SKM-1 (cell line): Measurements from ENCODE around the gene ENG.

Source experiments
- DNase-seq: peaks from one replicate; lab custom pipeline; 2025; ENCODE audit not compliant: unreplicated experiment; lab: John Stamatoyannopoulos, UW

The ENG gene

DNA sequence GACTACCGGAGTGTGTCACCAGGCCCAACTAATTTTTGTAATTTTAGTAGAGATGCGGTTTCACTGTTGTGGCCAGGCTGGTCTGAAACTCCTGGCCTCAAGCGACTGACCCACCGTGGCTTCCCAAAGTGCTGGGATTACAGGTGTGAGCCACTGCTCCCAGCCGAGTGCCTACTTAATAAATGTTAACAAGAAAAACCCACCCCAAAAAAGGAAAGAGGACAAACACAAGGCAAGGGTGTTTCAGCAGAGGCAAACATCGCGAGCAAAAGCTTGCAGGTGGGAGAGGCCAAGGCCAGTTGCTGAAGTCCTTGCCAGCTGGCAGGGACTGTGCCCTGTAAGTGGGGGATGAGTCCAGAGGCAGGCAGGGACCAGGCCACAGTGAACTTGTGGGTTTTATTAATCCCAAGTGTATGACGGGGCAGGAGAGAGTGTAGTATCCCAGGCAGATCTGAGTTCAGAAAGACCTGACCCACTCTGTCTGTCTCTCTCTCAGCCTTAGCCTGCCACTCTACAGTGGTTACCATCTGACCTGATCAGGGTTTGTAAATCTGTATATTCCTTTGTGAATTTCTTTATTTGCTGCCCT is 58.1 kb downstream of the ENG start:
- DNase-seq: no peak

DNA sequence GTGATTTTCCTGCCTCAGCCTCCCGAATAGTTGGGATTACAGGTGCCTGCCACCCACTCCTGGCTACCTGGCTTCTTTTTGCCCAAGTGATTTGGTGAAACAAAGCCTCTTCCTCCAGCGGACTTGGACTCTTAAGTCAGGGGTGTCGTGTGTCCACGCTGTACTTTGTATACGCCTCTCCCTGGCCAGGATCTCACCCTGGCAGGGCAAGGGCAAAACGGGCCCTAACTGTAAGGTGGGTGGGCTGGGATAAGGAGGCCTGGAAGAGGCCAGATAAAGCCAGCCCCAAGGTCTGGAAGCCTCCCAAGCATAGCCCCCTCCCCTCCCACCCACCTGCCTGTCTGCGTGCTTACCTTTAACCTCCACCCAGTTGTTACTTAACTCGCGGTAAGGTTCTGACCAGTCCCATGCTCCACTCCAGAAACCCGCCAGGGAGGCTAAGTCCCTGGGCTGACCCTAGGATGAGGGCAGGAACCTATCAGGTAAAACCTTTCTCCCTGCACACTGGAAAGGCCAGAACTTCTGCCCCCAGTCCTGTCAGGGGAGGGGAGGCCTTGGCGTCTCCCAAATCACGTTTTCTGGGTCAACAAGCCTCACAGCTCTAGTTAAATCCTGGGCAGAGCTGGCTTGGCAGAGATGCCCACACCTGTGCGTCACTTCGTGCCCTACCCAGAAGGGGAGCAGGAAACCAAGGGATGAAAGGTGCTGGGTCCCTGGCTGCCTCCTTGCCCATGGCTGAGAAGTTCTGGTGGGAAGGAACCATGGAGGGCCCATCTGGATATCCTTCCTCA is 60.3 kb downstream of the ENG start:
- DNase-seq: no peak

DNA sequence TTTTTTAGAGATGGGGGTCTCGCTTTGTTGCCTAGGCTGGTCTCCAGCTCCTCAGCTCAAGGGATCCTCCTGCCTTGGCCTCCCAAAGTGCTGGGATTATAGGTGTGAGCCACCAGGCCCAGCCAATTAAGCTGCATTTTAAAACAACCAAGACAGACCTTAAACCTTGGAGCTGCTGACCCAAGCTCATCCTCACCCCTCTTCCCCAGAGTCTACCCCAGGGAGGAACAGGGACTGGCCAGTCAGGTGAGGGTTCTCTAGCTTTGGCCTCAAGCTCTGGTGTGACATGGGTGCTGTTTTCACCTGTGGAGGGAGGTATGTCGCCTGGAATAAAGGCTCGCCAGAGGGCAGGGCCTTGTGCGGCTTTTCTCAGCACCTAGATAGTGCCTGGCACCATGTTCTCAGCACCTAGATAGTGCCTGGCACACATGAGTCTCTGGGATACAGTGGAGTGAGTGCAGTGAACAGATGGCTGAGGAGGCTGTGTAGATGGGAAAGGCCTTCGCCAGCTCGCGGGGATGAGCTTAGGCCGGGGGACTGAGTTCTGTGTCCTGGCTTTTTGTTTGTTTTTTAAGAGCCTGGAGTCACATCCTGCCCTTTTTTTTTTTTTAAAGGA is 61.3 kb downstream of the ENG start:
- DNase-seq: no peak

DNA sequence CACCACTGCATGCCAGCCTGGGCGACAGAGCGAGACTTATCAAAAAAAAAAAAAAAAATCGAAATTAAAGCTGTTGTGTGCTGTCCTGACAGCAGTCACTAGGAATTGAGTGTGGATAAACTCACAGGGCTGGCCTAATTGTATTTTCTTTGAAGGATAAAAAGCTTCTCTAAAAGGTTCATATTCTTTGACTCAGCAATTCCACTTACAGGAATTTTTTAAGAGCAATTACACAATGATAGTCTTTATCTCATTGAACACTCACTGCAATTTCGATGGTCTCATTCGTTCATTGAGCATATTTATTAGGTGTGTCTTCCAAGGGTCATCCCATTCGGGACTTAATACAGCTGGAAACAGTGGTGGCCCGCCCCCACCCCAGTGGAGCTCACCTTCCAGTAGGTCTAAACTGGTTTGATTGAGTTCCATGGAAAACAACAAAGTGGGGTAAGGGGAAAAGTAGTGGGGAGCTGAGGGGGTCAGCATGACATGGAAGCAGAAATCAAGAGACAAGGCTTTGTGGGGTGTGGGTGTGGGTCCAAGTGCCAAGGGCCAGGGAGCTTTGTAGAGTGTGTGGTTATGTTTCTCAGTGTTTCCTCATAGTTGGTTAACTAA is 61.9 kb downstream of the ENG start:
- DNase-seq: no peak

DNA sequence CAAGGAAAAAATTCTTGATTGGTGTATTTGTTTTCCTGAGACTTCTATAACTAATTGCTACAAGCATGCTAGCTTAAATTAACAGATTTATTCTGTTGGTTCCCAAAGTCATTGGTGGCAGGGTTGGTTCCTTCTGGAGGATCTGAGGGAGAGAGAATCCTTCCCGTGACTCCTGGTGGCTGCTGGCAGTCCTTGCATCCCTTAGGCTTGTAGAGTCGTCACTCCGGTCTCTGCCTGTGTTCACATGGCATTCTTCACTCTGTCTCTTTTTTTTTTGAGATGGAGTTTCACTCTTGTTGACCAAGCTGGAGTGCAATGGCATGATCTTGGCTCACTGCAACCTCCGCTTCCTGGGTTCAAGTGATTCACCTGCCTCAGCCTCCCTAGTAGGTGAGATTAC is 63.4 kb downstream of the ENG start:
- no peak for DNase-seq

DNA sequence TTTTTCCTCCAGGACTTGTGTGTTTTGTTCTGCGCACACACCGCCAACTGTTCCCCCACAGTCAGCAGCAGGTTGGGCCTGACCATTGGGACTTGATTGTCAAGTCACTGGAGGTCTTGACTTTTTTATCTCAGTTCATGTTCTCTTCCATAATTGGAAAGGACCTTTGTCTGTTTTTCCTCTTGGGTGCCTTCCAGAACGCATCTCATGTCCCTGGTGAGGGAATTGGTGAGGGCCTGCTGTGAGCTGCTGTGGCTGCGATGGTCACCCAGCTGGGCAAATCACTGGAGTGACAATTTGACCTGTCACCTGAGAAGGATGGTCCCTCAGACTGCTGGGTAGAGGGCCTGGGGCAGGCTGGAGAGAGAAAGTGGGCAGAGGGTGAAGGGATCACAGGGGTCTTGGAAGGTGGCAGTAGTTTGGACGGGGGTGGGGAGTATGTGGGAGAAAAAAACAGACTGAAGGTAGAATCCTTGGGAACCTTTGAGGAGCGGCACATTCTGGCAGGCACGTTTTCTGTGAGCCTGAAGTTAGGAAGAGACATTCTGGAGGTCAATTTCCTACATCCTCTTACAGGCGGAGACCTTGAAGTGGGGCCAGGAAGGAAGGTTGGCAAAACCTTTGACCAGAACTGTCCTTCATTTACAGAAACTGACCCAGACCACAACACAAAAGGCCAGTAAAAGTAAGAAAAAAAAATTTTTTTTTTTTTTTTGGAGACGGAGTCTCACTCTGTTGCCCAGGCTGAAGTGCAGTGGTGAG is 64.2 kb downstream of the ENG start:
- no peak for DNase-seq

DNA sequence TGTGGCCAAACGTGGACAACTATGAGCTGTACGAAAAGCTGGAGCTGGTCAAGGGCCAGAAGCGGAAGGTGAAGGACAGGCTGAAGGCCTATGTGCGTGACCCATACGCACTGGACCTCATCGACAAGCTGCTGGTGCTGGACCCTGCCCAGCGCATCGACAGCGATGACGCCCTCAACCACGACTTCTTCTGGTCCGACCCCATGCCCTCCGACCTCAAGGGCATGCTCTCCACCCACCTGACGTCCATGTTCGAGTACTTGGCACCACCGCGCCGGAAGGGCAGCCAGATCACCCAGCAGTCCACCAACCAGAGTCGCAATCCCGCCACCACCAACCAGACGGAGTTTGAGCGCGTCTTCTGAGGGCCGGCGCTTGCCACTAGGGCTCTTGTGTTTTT is 65.3 kb downstream of the ENG start:
- DNase-seq: no peak

DNA sequence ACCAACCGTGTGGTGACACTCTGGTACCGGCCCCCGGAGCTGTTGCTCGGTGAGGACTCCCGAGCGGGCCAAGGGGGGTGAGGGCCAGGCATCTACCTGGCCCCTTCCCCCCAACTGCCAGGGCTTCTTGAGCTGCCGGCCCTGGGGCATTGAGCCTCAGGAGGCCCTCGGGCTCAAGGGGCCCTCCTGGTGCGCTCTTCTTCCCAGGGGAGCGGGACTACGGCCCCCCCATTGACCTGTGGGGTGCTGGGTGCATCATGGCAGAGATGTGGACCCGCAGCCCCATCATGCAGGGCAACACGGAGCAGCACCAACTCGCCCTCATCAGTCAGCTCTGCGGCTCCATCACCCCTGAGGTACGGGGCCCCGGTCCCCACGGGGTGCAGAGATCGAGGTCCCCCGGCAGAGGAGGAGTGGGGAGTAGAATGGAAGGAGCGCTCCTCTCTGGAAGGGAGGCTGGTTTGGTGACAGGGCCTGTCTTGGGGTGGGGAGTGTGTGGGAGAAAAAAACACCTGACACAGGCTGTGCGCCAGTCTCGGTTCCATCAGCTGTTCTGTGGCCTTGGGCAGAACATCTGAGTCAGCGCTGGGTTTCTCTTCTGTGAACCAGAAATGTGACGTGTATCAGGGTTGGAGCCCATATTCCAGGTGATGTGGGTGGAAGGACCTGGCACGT is 66.0 kb downstream of the ENG start:
- DNase-seq: no peak

DNA sequence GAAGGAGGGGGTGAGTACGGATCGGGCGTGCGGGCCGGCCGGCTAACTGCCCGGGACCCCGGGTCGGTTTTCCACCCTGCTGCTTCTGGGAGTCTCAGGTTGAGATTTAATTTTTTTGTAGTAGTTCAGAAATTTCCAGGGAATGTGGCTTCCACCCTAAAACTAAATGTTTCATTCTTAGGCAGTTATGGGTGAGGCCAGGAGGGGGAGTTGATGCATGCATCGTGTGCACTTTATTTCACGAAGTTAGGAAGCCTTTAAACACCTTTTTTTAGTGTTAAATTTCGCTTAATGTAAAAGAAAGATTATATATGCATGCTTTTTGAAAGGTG is 67.7 kb downstream of the ENG start:
- DNase-seq: no peak

DNA sequence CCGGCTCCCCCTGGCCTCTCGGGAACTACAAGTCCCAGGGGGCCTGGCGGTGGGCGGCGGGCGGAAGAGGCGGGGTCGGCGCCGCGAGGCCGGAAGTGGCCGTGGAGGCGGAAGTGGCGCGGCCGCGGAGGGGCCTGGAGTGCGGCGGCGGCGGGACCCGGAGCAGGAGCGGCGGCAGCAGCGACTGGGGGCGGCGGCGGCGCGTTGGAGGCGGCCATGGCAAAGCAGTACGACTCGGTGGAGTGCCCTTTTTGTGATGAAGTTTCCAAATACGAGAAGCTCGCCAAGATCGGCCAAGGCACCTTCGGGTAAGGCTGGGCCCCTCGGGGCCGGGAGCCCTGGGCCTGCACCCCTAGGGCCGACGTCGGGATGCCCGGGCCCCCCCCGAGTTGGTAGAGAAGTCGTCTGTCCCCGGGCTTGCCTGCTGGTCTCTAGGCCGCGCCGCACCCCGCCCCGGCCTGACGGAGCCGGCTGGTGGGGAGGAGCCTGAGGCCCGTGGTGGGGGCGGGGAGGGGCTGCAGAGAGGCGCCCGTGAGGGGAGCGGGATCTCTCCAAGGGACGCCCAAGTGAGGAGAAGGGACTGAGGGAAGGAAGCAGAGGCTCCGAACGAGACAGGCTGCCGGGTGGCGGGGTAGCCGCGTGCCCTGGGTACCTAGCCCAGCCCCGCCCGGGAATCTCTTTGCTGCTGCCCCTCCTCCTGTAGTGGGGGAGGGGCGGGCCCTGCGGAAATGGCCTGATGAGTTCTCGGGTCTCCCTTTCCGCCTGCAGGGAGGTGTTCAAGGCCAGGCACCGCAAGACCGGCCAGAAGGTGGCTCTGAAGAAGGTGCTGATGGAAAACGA is 68.3 kb downstream of the ENG start, which contains the start of gene CDK9:
Gene CDK9, plus strand, starts transcription at position 102 of the 840 bp plus-strand sequence. Its CDS starts 115 bp downstream, at position 217.
- DNase-seq: peak; percentile 67

DNA sequence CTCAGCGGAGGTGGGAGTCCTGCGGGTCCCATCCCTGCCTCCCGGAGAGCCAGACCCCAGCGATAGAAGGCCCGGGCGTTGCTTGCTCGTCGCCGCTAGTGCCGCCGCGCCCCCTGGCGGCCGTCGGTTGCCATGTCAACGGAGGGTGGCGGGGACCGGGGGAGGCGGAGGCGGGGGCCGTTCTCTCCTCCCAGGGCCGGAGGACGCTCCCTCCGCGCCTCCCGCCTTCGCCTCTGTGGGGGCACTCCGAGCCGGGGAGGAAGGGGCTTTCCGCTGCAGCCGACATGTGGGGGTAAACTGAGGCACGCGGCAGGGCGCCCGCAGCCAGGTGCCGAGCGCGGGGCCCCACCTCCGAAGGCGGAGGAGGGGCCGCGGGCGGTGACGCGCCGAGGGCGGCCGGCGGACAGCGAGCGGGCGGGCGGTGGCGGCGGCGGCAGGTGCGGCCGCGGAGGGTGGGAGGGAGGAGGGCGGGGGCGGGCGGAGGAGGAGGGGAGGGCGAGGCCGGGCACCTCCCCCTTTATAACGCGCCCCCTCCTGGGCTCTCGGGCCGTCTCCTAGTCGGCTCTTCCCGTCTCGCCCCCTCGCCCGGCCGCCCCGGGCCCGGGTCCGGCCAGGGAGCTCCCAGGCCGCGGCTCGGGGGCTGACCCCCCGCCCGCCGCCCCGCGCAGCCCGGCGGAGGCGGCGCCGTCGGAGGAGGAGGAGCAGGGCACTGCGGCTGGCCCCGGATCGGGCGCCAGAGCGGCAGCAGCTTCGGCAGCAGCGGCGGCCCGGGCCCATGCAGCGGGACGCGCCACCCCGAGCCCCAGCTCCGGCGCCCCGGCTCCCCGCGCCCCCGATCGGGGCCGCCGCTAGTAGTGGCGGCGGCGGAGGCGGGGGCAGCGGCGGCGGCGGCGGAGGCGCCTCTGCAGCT is 69.2 kb downstream of the ENG start:
- peak; percentile 29 for DNase-seq

DNA sequence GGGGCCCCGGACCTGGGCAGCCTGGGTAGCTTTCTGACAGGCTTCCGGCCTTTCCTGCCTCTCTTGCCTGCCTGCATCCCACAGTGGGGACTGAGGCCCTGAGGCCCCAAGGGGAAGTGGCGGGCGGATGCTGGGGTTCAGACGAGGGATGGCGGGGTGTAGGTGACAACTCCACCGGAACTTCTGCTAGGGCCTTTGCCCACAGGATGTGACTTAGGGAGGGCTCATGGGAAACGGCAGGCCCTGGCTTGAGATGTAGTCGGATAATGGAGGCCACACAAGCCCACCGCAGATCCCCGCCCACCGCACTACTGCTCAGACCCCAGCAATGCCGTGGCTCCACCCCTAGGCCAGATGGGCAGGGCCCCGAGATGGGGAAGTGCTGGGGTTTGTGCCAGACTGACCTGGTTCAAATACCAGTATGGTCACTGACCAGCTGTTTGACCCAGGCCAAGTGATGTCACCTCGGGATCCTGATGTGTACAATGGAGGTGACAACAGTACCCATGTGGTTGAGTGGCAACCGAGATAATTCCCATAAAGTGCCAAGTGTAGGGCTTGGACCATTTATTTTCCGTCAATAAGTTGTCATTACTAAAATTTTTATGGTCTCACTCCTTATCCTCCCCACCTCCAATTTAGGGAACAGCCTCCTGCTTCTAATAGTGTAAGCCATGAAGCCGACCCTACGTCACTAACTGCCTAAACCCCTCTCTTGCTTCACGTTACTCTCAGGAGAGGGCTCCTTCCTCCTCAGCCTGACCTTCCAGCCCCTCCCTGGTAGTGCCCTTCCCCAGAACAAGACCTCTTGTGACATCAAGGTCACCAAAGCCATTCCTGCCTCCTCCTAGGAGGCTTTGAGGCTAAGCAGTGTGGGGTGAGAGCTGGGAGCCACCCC is 71.1 kb downstream of the ENG start:
- DNase-seq: peak; percentile 94

DNA sequence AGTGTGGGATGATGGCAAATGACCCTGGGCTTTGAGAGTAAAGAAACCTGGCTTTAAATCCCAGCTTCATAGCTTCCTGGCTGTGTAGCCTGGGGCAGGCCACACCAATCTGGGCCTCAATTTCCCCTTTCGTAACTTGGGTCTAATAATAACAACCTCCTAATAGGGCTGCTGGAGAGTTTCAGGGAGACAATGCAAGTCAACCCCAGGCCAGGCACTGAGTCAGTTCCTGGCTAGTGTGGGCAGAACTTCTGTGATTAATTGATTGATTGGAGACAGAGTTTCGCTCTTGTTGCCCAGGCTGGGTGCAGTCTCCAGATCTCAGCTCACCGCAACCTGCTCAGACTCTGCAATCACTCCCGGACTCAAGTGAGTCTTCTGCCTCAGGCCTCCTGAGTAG is 72.7 kb downstream of the ENG start:
- DNase-seq: no peak

DNA sequence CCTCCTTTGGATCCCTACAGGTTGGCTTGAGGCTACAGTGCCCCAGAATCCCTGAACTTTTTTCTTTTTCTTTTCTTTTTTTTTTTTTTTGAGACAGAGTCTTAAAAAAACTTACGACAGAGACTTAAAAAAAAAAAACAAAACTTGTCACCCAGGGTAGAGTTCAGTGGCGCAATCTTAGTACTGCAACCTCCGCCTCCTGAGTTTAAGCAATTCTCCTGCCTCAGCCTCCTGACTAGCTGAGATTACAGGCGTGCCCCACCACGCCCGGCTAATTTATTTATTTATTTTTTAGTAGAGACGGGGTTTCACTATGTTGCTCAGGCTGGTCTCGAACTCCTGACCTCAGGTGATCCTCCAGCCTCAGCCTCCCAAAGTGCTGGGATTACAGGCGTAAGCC is 73.5 kb downstream of the ENG start:
- DNase-seq: peak; percentile 58

DNA sequence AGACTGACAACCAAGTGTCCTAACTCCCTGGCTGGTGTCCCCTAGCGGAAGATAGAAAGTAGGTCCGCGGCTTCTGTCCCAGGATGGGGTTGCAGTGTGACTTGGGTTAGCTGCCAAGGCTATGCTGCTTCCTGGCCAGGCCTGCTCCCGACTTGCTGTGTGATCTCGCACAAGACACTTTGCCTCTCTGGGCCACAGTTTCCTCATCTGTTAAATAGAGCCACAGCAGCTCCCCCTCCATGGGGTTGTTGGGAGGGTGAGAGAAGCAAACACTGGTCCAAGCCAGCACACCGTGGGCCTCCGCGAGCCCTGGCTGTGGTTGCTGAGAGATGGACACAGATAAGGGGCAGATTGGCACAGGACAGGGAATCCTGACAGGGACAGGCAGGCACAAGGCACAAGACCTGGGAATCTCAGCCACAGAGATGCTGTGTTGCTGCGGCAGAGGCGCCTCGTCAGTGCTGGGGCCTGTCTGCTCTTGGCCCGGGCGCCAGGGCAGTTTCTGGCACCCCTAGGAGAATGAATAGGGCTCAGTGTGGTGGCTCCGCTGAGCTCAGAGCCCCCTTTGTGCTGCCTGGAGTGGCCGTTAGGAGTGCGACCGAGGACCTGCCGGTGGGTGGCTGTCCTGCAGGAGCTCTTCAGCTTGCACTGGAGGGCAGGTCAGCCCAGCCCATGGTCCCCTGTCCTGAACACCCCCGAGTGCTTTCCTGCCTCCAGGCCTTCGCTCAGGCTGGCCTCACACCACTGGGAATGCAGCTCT is 74.2 kb downstream of the ENG start:
- DNase-seq: no peak

DNA sequence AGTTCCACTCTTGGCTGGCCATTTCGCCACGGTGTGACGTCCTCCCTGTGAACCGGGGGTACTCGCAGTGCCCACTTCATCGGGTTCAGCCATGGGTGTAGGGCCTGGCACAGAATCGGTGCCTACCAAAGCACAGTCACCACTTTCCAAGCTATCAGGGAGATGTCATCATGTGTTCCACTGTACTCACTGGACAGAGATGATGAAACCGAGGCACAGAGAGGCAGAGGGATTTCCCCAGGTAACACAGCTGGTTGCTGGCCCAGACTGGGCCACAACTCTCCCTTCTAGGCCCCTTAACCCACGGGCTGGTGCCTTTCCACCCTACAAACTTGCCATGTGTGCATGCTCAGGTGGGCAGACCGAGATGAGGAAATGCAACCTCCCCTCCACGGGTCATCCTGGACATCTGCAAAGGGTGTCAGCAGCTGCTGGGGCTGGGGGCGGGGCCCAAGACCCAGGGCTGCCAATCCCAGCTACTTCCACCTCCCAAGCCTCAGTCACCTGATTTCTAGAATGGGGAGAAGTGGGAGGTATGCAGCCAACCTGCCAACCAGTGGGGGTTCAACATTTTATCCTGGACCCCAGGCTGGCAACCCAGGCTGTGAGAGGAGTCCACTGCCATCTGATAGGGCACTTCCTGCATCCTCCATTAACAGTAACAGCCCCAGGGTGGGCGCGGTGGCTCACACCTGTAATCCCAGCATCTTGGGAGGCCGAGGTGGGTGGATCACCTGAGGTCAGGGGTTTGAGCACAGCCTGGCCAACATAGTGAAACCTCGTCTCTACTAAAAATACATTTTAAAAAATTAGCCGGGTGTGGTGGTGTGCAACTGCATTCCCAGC is 75.1 kb downstream of the ENG start:
- peak; percentile 65 for DNase-seq
